Activated B cell treated with CpG ODN at 0.5 μM for 24 hours (primary cell): ENCODE data around the gene SUFU. TPM values are rescaled to one million over a fixed set of nuclear protein-coding genes. Genes with fewer than 3 reads are reported as not detected.

Experiments
- ATAC-seq: fragments of 200-7000 bp; cut with Tn5 transposase; one replicate; pipeline ENCODE4 v1.10.0; 2021; ENCODE audit warnings: low read depth, mild to moderate bottlenecking, moderate library complexity
- CTCF ChIA-PET: fragments of 350-600 bp; sonication (Branson Sonifier 250); formaldehyde crosslinking; loops from one replicate; lab custom pipeline; 2021; ENCODE audit warnings: antibody characterized with exemption; lab: Charles Lee
- POLR2A ChIA-PET: fragments of 350-600 bp; sonication (Branson Sonifier 250); formaldehyde crosslinking; loops from one replicate; lab custom pipeline; 2021; ENCODE audit warnings: antibody characterized with exemption; lab: Charles Lee
- DNase-seq: peaks from one replicate; pipeline ENCODE4 v3.0.0; 2022
- H3K27ac Mint-ChIP-seq: one replicate; pipeline ENCODE4 v1.8.0; 2020; ENCODE audit warnings: mixed read lengths
- H3K27me3 Mint-ChIP-seq: one replicate; pipeline ENCODE4 v1.8.0; 2021; ENCODE audit warnings: mixed read lengths
- H3K36me3 Mint-ChIP-seq: one replicate; pipeline ENCODE4 v1.8.0; 2021; ENCODE audit warnings: low read depth, mixed read lengths
- H3K4me1 Mint-ChIP-seq: one replicate; pipeline ENCODE4 v1.8.0; 2021; ENCODE audit warnings: mixed read lengths
- H3K4me3 Mint-ChIP-seq: one replicate; pipeline ENCODE4 v1.8.0; 2020; ENCODE audit warnings: mild to moderate bottlenecking, mixed read lengths
- H3K9me3 Mint-ChIP-seq: one replicate; pipeline ENCODE4 v1.8.0; 2020; ENCODE audit warnings: mixed read lengths
- intact Hi-C: fragments of 100-400 bp; cut with micrococcal nuclease; formaldehyde crosslinking; loops from one replicate; pipeline ENCODE4 v1.15.1; 2024
- total RNA-seq: library from RNA; stranded (reverse); gene quantifications from 2 replicates; pipeline ENCODE4 v1.2.3, GENCODE V29; 2022
- TF ChIP-seq, protein P1 (sequence below): fragments of 200-600 bp; IDR thresholded peaks from one replicate; pipeline ENCODE4 v1.8.0; 2022; ENCODE audit warnings: antibody characterized with exemption, mild to moderate bottlenecking

SUFU gene
- total RNA-seq, 1 donor from 2014 or later = 7.4 TPM

GRCh38 chr10:102673236-102673818, 169.6 kb downstream of the SUFU start:
- Mint-ChIP-seq H3K27ac (no peak overlapping the region), H3K9me3 (no peaks in the 10 kb centered on the region), H3K36me3 (no peaks in the 10 kb centered on the region), H3K4me3 (peak overlapping the region; percentile 64), H3K4me1 (peaks cover 41% of the 10 kb centered on the region), H3K27me3 (no peaks in the 10 kb centered on the region)
- POLR2A ChIA-PET = interaction anchor here (0.6 to 4.4 kb wide), 2 partner anchors 9 to 28 kb away, joined by 3 to 78 read pairs; partner anchors contain the start of gene TRIM8
- ATAC-seq = no peak
- CTCF ChIA-PET = interaction anchor here (1.5 kb wide), 1 partner anchor 41 kb away, joined by 7 read pairs; the partner anchor contains the start of genes ARL3 and SFXN2
- intact Hi-C loops = no loop called here
- TF ChIP-seq, protein P1, sequence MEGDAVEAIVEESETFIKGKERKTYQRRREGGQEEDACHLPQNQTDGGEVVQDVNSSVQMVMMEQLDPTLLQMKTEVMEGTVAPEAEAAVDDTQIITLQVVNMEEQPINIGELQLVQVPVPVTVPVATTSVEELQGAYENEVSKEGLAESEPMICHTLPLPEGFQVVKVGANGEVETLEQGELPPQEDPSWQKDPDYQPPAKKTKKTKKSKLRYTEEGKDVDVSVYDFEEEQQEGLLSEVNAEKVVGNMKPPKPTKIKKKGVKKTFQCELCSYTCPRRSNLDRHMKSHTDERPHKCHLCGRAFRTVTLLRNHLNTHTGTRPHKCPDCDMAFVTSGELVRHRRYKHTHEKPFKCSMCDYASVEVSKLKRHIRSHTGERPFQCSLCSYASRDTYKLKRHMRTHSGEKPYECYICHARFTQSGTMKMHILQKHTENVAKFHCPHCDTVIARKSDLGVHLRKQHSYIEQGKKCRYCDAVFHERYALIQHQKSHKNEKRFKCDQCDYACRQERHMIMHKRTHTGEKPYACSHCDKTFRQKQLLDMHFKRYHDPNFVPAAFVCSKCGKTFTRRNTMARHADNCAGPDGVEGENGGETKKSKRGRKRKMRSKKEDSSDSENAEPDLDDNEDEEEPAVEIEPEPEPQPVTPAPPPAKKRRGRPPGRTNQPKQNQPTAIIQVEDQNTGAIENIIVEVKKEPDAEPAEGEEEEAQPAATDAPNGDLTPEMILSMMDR = no peak
- no peak for DNase-seq

- H3K4me1 Mint-ChIP-seq = peaks cover 45% of the 10 kb centered on the region
- peak overlapping the region; percentile 64 for H3K4me3 Mint-ChIP-seq
- TF ChIP-seq, protein P1 = no peak
- peak; percentile 67 for ATAC-seq
- DNase-seq = no peak
- no peaks in the 10 kb centered on the region for H3K36me3 Mint-ChIP-seq
- H3K27me3 Mint-ChIP-seq = no peaks in the 10 kb centered on the region
- H3K9me3 Mint-ChIP-seq = no peaks in the 10 kb centered on the region
- intact Hi-C loops = no loop called here
- CTCF ChIA-PET = interaction anchor here (0.6 to 1.5 kb wide), 2 partner anchors 29 to 40 kb away, joined by 5 to 7 read pairs; partner anchors contain the start of genes ARL3, SFXN2 and TRIM8
- H3K27ac Mint-ChIP-seq = no peak overlapping the region
- POLR2A ChIA-PET = interaction anchor here (0.9 to 4.4 kb wide), 3 partner anchors 22 to 32 kb away, joined by 3 to 78 read pairs (median 30); partner anchors contain the start of gene TRIM8
These were observed 170.2 kb downstream of the SUFU start for GRCh38 chr10:102673819-102674511.

- DNase-seq (no peak), ATAC-seq (no peak)
- Mint-ChIP-seq H3K4me3 (no peak overlapping the region), H3K9me3 (no peaks in the 10 kb centered on the region), H3K36me3 (no peaks in the 10 kb centered on the region), H3K27me3 (no peaks in the 10 kb centered on the region), H3K27ac (no peak overlapping the region), H3K4me1 (peaks cover 45% of the 10 kb centered on the region)
- ChIA-PET CTCF (interaction anchor here (0.6 to 2.5 kb wide), 3 partner anchors 29 to 40 kb away, joined by 5 to 10 read pairs (median 7); partner anchors contain the start of genes ARL3, SFXN2 and TRIM8), POLR2A (interaction anchor here (0.9 to 4.4 kb wide), 5 partner anchors 14 to 39 kb away, joined by 3 to 78 read pairs (median 13); partner anchors contain the start of genes ARL3, SFXN2 and TRIM8)
- intact Hi-C loops = no loop called here
- TF ChIP-seq, protein P1 = no peak
These were observed 170.8 kb downstream of the SUFU start for GRCh38 chr10:102674566-102674965.

GRCh38 chr10:102675011-102675665, 171.4 kb downstream of the SUFU start:
- ChIA-PET POLR2A (interaction anchor here (0.9 to 4.4 kb wide), 6 partner anchors 14 to 38 kb away, joined by 3 to 78 read pairs (median 16); partner anchors contain the start of genes ARL3, SFXN2 and TRIM8), CTCF (interaction anchor here (0.9 to 2.5 kb wide), 3 partner anchors 14 to 39 kb away, joined by 3 to 10 read pairs (median 6); partner anchors contain the start of genes ARL3, SFXN2 and TRIM8)
- no peaks in the 10 kb centered on the region for H3K27me3 Mint-ChIP-seq
- intact Hi-C loops = loop anchor here (5.0 kb wide), 1 partner anchor 37 kb away; the partner anchor contains the start of genes ARL3 and SFXN2
- ATAC-seq (no peak), DNase-seq (no peak)
- no peak overlapping the region for H3K27ac Mint-ChIP-seq
- no peaks in the 10 kb centered on the region for H3K36me3 Mint-ChIP-seq
- no peaks in the 10 kb centered on the region for H3K9me3 Mint-ChIP-seq
- TF ChIP-seq, protein P1 = no peak
- H3K4me1 Mint-ChIP-seq = peaks cover 45% of the 10 kb centered on the region
- peak overlapping the region; percentile 46 for H3K4me3 Mint-ChIP-seq
